GM19193 (cell line): ENCODE results near the gene CHAMP1.

ENCODE experiments used
- POLR2A ChIP-seq: IDR thresholded peaks from 4 replicates; pipeline ENCODE4 v1.6.1; 2011; ENCODE audit not compliant: insufficient read depth, insufficient read length; ENCODE audit errors: extremely low read depth

Gene CHAMP1

GRCh38 chr13:114285166-114285808 lies 29.0 kb upstream of the CHAMP1 start:
- no peak for TF ChIP-seq POLR2A

GRCh38 chr13:114286808-114287207 lies 27.5 kb upstream of the CHAMP1 start:
- no peak for TF ChIP-seq POLR2A

- no peak for TF ChIP-seq POLR2A
Observed at GRCh38 chr13:114288157-114288591, 26.1 kb upstream of the CHAMP1 start.

- TF ChIP-seq POLR2A: no peak
Observed at GRCh38 chr13:114296448-114296847, 17.9 kb upstream of the CHAMP1 start.

- TF ChIP-seq POLR2A: no peak
Observed at GRCh38 chr13:114296902-114297301, 17.4 kb upstream of the CHAMP1 start.

GRCh38 chr13:114298866-114299265 lies 15.4 kb upstream of the CHAMP1 start:
- TF ChIP-seq POLR2A: no peak

GRCh38 chr13:114299604-114300305 lies 14.5 kb upstream of the CHAMP1 start:
- no peak for TF ChIP-seq POLR2A

- no peak for TF ChIP-seq POLR2A
Observed at GRCh38 chr13:114303700-114304327, 10.5 kb upstream of the CHAMP1 start.

- no peak for TF ChIP-seq POLR2A
Observed at GRCh38 chr13:114304346-114305034, 9.8 kb upstream of the CHAMP1 start.

GRCh38 chr13:114309086-114309485 lies 5.2 kb upstream of the CHAMP1 start:
- TF ChIP-seq POLR2A: no peak

- TF ChIP-seq POLR2A: no peak
Observed at GRCh38 chr13:114309806-114310410, 4.4 kb upstream of the CHAMP1 start.

- no peak for TF ChIP-seq POLR2A
Observed at GRCh38 chr13:114310956-114311355, 3.3 kb upstream of the CHAMP1 start.

- TF ChIP-seq POLR2A: no peak
Observed at GRCh38 chr13:114311387-114311786, 2.9 kb upstream of the CHAMP1 start.

GRCh38 chr13:114311908-114312307 lies 2.4 kb upstream of the CHAMP1 start:
- no peak for TF ChIP-seq POLR2A
